ENCODE measurements around the gene PTPRN2.
"Not testable (repeated sequence)": the region's sequence is repeated elsewhere in the genome, so short reads cannot be mapped to it uniquely, and the experiment has no call there.

The PTPRN2 gene

DNA sequence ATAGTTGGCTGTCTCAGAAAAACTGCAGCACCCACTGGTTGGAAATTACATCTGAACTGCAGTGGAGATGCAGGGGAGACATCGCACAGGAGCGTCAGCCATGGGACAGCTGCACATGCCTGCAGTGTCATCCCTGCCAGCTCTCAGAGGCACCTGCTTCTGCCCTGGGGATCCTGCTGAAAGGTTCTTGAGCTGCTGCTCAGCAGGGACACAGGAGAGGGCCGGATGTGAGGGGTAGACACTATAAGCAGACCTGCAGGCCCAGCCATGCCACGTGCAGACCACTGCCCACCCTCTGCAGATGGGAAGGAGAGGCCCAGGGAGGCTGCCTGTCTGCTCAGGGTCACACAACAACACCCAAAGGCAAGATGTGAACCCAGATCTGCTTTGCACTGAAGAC lies 649.4 kb downstream of the PTPRN2 start:
- Mint-ChIP-seq H3K4me1 (no peaks in the 10 kb centered on the region), H3K9me3 (peaks cover 34% of the 10 kb centered on the region), H3K36me3 (no peaks in the 10 kb centered on the region), H3K27me3 (no peaks in the 10 kb centered on the region), H3K27ac (no peak overlapping the region), H3K4me3 (no peak overlapping the region)
- CTCF ChIA-PET = no interaction called here
- no peak for DNase-seq

DNA sequence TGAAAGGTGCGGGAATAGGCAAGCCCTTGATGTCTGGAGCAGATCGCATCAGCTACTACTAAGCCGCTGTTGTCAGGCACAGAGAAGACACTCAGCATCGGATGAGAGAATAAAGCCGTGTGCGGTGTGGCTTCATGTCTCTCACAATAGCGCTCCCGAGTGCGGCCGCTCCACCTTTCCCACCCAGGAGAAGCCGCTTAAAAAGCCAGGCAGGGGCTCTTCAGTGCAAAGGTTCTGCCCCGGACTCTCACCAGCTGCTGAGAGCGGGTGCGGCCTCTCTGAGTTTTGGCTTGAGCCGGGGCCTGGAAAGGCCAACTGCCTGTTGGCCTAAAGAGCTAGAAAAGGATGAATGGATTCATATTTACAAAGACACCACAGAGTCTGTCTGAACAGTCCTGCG lies 650.2 kb downstream of the PTPRN2 start:
- Mint-ChIP-seq H3K9me3 (peaks cover 39% of the 10 kb centered on the region), H3K27ac (no peak overlapping the region), H3K36me3 (no peaks in the 10 kb centered on the region), H3K27me3 (no peaks in the 10 kb centered on the region), H3K4me3 (no peak overlapping the region), H3K4me1 (no peaks in the 10 kb centered on the region)
- DNase-seq = no peak
- CTCF ChIA-PET = no interaction called here

DNA sequence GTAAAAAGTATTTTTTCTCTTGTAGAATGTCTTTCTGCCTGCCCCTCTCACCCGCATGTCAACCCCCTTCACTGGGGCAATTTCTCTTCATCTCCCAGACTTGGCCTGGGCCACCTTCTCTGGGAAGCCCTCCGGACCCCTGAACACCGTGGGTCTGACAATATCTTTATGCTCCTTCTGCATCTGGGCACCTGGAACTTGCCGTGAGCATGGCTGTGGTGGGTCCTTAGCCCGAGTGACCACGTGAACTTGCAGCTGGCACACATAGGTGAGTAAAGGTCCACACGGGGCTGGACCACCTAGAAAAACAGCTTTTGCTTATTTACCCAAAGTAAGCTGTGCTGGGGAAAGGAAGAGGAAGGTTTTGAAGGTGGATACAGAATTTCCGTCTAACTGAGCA lies 650.6 kb downstream of the PTPRN2 start:
- no peak for DNase-seq
- Mint-ChIP-seq H3K27ac (no peak overlapping the region), H3K36me3 (no peaks in the 10 kb centered on the region), H3K27me3 (no peaks in the 10 kb centered on the region), H3K9me3 (peaks cover 44% of the 10 kb centered on the region), H3K4me1 (no peaks in the 10 kb centered on the region), H3K4me3 (no peak overlapping the region)
- CTCF ChIA-PET = no interaction called here

DNA sequence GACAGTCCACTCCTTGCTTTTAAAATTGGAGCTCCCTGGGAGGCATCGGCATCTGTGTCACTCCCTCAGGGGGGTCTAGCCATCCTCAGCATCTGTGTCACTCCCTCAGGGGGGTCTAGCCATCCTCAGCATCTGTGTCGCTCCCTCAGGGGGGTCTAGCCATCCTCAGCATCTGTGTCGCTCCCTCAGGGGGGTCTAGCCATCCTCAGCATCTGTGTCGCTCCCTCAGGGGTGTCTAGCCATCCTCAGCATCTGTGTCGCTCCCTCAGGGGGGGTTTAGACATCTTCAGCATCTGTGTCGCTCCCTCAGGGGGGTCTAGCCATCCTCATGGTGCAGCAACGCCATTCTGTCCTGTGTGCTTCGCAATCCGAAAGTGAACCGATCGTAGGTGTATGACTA lies 651.9 kb downstream of the PTPRN2 start:
- CTCF ChIA-PET, H3K4me1 Mint-ChIP-seq, H3K27ac Mint-ChIP-seq, H3K36me3 Mint-ChIP-seq, H3K27me3 Mint-ChIP-seq, DNase-seq, H3K4me3 Mint-ChIP-seq: not testable (repeated sequence)
- peaks cover 47% of the 10 kb centered on the region for H3K9me3 Mint-ChIP-seq

DNA sequence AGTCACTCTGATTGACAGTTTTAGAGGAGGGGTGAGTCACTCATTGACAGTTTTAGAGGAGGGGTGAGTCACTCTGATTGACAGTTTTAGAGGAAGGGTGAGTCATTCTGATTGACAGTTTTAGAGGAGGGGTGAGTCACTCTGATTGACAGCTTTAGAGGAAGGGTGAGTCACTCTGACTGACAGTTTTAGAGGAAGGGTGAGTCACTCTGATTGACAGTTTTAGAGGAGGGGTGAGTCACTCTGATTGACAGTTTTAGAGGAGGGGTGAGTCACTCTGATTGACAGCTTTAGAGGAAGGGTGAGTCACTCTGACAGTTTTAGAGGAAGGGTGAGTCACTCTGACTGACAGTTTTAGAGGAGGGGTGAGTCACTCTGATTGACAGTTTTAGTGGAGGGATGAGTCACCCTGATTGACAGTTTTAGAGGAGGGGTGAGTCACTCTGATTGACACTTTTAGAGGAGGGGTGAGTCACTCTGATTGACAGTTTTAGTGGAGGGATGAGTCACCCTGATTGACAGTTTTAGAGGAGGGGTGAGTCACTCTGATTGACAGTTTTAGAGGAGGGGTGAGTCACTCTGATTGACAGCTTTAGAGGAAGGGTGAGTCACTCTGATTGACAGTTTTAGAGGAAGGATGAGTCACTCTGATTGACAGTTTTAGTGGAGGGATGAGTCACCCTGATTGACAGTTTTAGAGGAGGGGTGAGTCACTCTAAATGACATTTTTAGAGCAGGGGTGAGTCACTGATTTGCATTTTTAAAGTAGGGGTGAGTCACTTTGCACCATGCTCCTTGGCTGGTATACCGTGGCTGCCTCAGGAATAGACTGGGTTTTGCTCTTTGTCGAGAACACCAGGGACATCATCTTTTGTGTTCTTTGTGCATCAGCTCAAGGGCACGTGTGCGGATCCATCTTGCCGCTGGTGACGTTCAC lies 654.1 kb downstream of the PTPRN2 start:
- peaks cover 41% of the 10 kb centered on the region for H3K9me3 Mint-ChIP-seq
- H3K27me3 Mint-ChIP-seq, CTCF ChIA-PET, H3K4me1 Mint-ChIP-seq, H3K4me3 Mint-ChIP-seq, H3K36me3 Mint-ChIP-seq, DNase-seq: not testable (repeated sequence)
- H3K27ac Mint-ChIP-seq = peak overlapping the region; percentile 60

DNA sequence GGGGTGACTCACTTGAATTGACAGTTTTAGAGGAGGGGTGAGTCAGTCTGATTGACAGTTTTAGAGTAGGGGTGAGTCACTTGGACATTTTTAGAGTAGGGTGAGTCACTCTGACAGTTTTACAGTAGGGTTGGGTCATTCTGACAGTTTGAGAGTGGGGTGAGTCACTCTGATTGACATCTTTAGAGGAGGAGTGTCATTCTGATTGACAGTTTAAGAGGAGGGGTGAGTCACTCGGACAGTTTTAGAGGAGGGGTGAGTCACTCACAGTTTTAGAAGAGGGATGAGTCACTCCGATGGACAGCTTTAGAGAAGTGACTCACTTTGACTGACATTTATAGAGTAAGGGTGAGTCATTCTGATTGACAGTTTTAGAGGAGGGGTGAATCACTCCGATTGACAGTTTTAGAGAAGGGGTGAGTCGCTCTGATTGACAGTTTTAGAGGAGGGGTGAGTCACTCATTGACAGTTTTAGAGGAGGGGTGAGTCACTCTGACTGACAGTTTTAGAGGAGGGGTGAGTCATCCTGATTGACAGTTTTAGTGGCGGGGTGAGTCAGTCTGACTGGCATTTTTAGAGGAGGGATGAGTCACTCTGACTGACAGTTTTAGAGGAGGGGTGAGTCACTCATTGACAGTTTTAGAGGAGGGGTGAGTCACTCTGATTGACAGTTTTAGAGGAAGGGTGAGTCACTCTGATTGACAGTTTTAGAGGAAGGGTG lies 655.0 kb downstream of the PTPRN2 start:
- H3K27ac Mint-ChIP-seq = peak overlapping the region; percentile 34
- peaks cover 4% of the 10 kb centered on the region for H3K27me3 Mint-ChIP-seq
- no peak overlapping the region for H3K4me3 Mint-ChIP-seq
- H3K9me3 Mint-ChIP-seq = peaks cover 40% of the 10 kb centered on the region
- H3K4me1 Mint-ChIP-seq = no peaks in the 10 kb centered on the region
- CTCF ChIA-PET = no interaction called here
- no peaks in the 10 kb centered on the region for H3K36me3 Mint-ChIP-seq
- no peak for DNase-seq

DNA sequence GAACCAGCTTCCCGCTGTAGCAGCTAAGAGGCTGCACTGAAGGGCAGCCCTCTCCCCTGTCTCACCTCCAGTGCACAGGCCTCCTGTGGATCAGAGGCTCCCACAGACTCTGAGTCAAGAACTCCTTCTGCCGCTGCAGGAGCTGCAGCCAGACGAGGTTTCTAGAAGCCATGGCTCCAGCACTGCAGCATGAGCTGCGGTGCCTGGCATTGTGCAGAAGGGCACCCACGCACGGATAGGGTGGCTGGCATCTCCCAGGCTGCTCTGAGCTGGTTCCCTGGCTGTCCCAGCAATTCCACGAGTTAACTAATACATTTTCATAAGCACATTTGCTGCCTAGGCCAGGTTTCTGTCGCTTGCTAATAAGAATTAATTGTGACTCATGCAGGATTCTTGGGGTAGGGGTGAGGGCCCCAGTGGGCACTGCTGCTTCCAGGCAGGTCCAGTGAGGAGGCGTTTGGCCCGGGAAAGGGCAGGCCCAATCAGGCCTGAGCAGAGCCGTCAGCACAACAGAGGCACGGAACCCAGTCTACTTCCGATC lies 656.6 kb downstream of the PTPRN2 start:
- CTCF ChIA-PET = no interaction called here
- Mint-ChIP-seq H3K36me3 (no peaks in the 10 kb centered on the region), H3K4me1 (peaks cover 8% of the 10 kb centered on the region), H3K9me3 (peaks cover 34% of the 10 kb centered on the region), H3K27me3 (peaks cover 4% of the 10 kb centered on the region), H3K4me3 (no peak overlapping the region), H3K27ac (no peak overlapping the region)
- DNase-seq = no peak

DNA sequence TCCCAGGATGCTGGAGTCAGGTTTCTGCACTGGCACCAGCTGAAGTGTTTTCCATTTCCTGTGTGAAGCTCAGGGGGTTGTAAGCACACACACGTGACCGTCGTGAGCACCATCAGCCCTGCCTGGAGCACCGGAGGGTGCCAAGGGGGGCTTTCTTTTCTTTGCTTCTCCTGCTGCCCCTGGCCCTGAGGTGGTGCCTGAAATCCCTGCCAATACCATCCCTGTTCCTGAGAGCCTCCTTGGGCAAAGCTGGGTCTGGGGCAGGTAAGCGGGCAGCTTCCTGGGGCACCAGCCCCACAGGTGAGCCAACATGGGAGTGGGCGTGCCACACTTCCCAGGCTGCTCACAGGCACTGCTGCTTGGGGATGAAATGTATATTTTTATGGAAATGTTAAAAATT lies 657.2 kb downstream of the PTPRN2 start:
- no peak for DNase-seq
- Mint-ChIP-seq H3K4me1 (peaks cover 12% of the 10 kb centered on the region), H3K9me3 (peaks cover 31% of the 10 kb centered on the region), H3K36me3 (no peaks in the 10 kb centered on the region), H3K27me3 (peaks cover 4% of the 10 kb centered on the region), H3K4me3 (no peak overlapping the region), H3K27ac (no peak overlapping the region)
- CTCF ChIA-PET = no interaction called here

DNA sequence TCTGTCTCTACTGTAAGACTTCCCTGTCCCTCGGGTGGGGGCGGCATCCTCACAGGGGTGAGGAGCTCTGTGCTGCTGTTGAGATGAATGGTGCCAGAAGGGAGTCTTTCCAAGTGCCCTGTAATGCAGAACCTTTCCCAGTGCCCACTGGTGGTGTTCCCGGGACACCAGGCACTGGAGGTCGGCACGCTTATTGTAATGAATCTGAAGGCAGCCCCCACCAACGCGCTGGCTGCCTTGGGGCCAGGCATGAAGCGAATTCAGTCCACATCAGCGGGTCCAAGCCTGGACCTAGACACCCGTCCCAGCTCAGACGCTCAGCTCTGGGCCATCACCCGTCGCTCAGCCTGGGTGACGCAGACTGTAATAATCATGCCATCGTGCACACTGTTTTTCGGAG lies 658.0 kb downstream of the PTPRN2 start:
- Mint-ChIP-seq H3K27me3 (peaks cover 4% of the 10 kb centered on the region), H3K36me3 (no peaks in the 10 kb centered on the region), H3K4me3 (no peak overlapping the region), H3K27ac (no peak overlapping the region), H3K9me3 (peaks cover 26% of the 10 kb centered on the region), H3K4me1 (peaks cover 12% of the 10 kb centered on the region)
- DNase-seq = no peak
- CTCF ChIA-PET = no interaction called here

DNA sequence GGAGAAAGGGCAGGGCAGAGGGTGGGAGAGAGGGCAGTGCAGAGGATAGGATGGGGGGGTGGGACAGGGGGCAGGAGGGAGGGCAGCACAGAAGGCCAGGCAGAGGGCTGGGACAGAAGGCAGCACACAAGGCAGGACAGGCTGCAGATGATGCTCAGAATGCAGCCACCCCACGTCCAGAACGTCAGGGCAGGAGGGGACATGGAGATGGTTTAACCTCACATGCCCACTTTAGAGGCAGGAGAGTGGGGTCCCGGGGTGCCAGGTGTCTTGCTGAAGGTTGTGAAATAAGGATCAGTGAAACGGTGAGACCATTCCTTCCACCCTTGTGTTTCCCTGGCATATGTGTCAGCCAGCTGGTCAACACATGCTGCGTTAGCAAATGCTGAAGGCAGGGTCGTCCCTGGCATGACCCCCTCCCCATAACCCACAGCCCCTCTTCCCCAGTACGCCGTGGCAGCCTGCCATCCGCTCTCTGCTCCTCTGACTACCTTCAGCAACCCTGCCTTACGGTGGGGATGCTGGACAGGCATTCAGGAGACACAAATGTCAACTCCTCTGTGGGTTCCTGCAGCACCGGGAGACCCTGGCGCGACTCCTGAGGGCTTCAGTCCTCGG lies 658.7 kb downstream of the PTPRN2 start:
- H3K9me3 Mint-ChIP-seq = peaks cover 18% of the 10 kb centered on the region
- peaks cover 4% of the 10 kb centered on the region for H3K27me3 Mint-ChIP-seq
- no peak overlapping the region for H3K4me3 Mint-ChIP-seq
- DNase-seq = no peak
- CTCF ChIA-PET = no interaction called here
- H3K4me1 Mint-ChIP-seq = peaks cover 12% of the 10 kb centered on the region
- no peak overlapping the region for H3K27ac Mint-ChIP-seq
- no peaks in the 10 kb centered on the region for H3K36me3 Mint-ChIP-seq

DNA sequence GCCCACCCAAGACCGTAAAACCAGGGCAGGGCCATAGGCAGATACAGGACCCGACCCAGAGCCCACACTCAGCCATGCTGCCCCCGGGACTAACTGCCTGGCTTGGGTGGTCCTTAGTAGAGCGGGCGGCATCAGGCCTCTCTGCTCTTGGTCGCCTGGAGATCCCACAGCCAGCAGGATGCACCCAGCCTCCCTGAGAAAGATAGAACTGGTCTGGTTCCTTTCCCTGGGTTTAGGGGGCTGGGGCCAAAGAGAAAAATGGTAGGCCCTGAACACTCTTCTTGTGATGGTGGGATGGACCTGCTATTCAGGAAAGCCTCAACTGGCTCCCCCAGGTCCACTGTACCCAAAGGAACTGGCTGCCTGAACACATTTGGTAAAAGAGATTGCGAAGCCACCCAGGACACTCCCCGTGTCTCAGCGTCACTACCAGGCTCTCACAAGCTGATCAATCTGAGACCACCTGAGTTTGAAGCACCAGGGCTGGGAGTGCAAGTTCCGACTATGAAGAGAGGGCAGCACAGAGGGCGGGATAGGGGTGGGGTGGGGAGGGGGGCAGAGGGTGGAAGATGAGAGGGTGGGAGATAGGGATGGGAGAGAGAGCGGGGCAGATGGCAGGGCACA lies 659.3 kb downstream of the PTPRN2 start:
- Mint-ChIP-seq H3K4me3 (no peak overlapping the region), H3K9me3 (peaks cover 16% of the 10 kb centered on the region), H3K4me1 (peaks cover 12% of the 10 kb centered on the region), H3K27ac (no peak overlapping the region), H3K27me3 (peaks cover 4% of the 10 kb centered on the region), H3K36me3 (no peaks in the 10 kb centered on the region)
- CTCF ChIA-PET = no interaction called here
- DNase-seq = no peak

DNA sequence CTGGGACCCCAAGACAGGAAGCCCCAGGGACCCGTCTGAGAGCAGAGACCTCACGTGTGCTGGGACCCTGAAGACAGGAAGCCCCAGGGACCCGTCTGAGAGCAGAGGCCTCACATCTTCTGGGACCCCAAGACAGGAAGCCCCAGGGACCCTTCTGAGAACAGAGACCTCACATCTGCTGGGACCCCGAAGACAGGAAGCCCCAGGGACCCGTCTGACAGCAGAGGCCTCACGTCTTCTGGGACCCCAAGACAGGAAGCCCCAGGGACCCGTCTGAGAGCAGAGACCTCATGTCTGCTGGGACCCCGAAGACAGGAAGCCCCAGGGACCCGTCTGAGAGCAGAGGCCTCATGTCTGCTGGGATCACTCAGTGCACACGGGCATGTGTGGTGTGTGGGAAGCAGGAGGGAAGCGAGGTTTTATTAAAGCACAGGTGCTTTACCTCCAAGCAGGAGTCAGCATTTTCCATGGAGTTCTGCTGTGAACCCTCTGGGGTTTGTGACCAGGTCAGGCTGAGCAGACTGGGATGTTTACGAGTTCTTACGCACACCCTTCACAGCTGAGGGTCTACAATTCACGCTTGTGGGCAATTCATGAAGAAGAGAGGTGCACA lies 660.2 kb downstream of the PTPRN2 start:
- H3K9me3 Mint-ChIP-seq = peaks cover 11% of the 10 kb centered on the region
- H3K4me1 Mint-ChIP-seq = peaks cover 12% of the 10 kb centered on the region
- H3K27ac Mint-ChIP-seq = no peak overlapping the region
- H3K4me3 Mint-ChIP-seq = no peak overlapping the region
- peaks cover 4% of the 10 kb centered on the region for H3K27me3 Mint-ChIP-seq
- no peak for DNase-seq
- CTCF ChIA-PET = no interaction called here
- H3K36me3 Mint-ChIP-seq = no peaks in the 10 kb centered on the region

DNA sequence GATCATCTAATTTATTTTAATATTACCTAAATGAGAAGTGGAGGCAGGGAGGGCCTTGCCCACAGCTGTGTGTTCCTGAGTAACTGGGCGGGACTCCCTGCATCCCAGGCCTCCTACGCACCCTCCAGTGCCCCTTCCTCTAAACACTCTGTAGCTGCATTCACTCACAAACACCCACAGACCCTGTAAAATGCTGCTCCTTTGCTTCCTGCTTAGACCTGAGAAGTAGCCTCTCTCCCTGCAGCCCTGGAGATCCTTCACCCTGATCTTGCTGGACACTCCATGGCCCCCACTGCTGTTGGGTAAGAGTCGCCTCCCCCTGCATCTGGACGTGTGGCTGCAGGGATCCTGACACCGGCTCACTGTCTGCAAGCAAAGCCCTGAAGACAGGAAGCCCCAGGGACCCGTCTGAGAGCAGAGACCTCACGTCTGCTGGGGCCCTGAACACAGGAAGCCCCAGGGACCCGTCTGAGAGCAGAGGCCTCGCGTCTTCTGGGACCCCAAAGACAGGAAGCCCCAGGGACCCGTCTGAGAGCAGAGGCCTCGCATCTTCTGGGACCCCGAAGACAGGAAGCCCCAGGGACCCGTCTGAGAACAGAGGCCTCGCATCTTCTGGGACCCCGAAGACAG lies 661.0 kb downstream of the PTPRN2 start:
- no peak for DNase-seq
- CTCF ChIA-PET = no interaction called here
- Mint-ChIP-seq H3K4me1 (peaks cover 12% of the 10 kb centered on the region), H3K27me3 (peaks cover 4% of the 10 kb centered on the region), H3K36me3 (no peaks in the 10 kb centered on the region), H3K27ac (no peak overlapping the region), H3K9me3 (peaks cover 3% of the 10 kb centered on the region), H3K4me3 (no peak overlapping the region)

Data from activated naive CD4-positive, alpha-beta T cell treated with anti-CD3 and anti-CD28 coated beads, Interleukin-2, amount 10 ng/mL, durations not matched to agents 7 days and 5 days (primary cell).